Right lobe of liver (tissue), 4 donors: ENCODE measurements around the gene WFDC9.

Experiments used
- POLR2A ChIP-seq: fragments of 450-650 bp; IDR thresholded peaks from one replicate; pipeline ENCODE4 v1.6.1; 2017; ENCODE audit warnings: antibody characterized with exemption, mild to moderate bottlenecking
- TF ChIP-seq, protein P1 (sequence below), 4 donors: fragments of 200-600 bp in 3 of 4; fragments of 450-650 bp in 1 of 4; IDR thresholded peaks; one replicate each; pipeline versions ENCODE4 v1.5.1 to v1.8.0; 2016 to 2022; ENCODE audit warnings: antibody characterized with exemption in 4 of 4, mild to moderate bottlenecking in 2 of 4
- donor health status: DM: no; HTN: no; CAD: no.
- donor health status: DM: no; HTN: no; CAD: no.
- donor health status: DM: no; HTN: yes; CAD: no.

DNA sequence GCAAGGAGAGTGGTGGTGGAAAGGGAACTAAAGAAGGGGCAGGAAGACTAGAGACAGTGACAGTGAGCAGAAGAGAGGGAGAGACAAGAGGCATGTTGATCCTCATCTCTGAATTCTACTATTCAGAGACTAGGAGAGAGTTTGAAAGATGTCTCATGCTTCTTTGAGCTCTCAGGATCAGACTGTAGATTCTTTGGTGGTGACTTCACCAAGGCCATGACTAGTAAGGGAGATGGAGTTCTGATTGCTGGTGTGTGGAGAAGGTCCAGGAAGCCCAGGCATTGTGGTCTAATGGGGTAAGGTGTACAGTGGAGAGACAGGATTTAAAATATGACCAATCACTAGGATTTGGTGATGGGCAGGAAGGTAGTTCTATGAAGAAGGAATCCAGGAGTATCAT, 713 bp downstream of the WFDC9 start:
- no peak for TF ChIP-seq POLR2A
- TF ChIP-seq, protein P1, sequence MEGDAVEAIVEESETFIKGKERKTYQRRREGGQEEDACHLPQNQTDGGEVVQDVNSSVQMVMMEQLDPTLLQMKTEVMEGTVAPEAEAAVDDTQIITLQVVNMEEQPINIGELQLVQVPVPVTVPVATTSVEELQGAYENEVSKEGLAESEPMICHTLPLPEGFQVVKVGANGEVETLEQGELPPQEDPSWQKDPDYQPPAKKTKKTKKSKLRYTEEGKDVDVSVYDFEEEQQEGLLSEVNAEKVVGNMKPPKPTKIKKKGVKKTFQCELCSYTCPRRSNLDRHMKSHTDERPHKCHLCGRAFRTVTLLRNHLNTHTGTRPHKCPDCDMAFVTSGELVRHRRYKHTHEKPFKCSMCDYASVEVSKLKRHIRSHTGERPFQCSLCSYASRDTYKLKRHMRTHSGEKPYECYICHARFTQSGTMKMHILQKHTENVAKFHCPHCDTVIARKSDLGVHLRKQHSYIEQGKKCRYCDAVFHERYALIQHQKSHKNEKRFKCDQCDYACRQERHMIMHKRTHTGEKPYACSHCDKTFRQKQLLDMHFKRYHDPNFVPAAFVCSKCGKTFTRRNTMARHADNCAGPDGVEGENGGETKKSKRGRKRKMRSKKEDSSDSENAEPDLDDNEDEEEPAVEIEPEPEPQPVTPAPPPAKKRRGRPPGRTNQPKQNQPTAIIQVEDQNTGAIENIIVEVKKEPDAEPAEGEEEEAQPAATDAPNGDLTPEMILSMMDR (IDR thresholded peaks at IDR 0.05): no peak
